MV-4-11 (cell line): ENCODE data around the gene GAB2.

Experiments used
- DNase-seq: peaks from one replicate; lab custom pipeline; 2025; lab: John Stamatoyannopoulos, UW

The GAB2 gene

DNA sequence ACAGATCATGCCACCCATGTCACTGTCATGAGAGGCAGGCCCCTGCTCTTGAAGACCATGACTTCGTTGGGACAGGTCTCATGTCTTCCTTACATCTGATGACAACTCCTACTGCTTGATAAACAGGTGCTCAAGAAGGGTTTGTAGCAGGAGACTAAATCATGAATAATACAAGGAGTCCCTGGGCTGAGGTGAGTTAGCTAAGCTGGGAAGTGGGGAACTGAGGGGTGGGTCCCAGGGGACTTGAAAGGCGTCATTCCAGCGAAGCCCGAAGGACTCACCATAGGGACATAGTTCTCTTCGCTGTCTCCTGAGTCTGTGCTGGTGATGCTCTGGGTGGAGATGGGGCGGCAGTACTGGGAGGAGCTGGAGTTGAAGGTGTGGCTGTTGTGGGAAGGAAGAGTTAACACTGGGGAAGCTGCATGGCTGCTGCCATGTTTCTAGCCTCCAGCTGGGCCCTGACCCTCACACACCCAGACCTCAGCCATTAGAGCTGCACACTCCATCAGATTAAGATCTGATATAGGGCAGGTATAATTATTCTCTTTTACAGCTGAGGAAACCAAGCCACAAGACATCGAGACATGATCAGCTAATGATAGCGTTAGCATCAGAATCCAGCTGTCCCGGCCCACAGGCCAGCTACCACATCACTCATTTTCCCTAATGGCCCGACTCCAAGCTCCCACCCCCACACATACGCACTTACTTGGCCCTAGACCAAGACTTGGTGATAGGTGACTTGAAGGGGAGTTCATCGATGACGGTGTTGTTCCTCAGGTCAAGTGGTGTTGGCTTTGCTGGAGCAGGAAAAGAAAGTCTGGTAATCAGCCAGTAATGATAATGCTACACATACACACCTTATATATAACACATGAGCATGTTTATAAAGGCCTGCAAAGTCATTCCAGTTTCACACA is 196.0 kb downstream of the GAB2 start:
- no peak for DNase-seq

DNA sequence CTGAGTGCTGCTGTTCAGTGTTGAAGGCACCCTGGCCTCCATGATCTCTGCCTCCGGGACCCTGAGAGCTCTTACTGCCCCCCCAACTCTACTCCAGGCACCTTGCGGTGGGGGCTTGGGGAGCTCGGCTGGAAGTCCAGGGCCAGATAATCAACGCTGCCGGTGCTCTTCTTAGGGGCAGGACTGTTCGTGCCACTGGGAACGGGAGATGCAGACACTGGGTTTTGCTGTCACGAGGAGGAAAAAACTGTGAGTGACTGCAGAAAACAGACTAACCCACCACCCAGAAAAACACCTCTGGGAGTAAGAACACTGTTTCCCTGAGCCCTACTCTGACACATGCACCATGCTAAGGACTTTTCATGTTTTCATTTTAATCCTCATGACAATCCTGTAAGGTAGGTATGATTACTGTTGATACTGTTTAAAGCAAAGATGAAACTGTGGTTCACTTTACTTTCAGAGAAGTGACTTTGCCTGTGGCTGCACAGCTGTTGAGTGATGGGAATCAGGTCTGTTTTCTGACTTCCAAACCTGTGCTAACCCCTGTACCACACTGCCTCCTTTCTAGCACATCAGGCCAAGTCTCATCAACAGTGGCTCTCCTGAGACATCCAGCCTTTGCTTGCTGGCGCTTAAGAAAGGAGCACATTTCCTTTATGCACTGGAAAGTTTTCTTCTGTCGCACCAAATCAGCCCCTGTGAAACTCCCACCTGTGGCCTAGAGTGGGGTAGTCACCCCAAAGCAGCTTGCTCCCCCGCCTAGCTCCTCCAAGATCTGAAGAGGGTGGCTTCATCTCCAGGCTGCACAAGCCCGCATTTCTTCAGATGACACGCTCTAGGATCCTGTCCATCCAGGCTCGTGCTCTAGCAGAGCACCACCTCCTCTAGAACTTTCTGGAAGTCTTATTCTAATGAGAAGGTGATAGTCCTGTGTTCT is 197.1 kb downstream of the GAB2 start:
- no peak for DNase-seq

GRCh38 chr11:78219493-78220217 is 198.0 kb downstream of the GAB2 start:
- no peak for DNase-seq

DNA sequence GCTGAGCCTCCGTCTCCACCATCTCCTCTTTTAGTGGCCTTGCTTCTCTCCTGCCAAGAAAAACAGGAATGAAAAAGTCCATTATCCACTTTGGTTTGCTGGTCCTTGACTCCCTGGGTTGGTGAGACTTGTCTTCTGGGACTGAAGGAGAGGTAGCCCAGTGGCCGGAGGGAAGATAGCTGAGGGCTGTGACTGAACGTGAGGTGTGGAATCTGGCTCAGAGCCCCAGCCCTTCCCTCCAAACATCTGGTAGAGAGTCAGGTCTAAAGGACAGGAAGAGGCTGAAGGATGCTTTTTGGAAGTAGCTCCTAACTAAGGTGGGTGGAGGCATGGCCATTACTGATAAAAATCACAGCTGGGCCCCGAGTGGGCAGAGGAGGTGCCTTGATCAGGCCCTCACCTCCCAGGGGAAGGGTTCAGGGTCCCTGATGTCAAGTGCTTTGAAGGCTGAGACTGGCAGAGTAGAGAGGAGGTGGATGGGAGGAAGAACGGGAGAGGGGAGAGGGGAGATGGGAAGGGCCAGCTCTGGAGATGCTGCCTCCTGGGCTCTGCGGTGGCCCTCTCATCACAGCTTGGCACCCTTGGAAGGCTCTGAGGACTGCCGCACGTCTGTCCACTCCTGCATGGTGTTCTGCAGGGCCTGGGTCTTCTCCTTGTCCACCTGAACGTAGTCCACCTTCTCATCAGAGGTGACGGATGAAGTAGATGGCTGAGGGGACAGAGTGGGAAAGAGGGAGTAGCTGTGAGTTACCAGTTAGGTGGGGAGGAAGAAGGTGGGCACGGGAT is 198.7 kb downstream of the GAB2 start:
- no peak for DNase-seq

- DNase-seq, result no peak
Observed at GRCh38 chr11:78217650-78218541, 199.7 kb downstream of the GAB2 start.

DNA sequence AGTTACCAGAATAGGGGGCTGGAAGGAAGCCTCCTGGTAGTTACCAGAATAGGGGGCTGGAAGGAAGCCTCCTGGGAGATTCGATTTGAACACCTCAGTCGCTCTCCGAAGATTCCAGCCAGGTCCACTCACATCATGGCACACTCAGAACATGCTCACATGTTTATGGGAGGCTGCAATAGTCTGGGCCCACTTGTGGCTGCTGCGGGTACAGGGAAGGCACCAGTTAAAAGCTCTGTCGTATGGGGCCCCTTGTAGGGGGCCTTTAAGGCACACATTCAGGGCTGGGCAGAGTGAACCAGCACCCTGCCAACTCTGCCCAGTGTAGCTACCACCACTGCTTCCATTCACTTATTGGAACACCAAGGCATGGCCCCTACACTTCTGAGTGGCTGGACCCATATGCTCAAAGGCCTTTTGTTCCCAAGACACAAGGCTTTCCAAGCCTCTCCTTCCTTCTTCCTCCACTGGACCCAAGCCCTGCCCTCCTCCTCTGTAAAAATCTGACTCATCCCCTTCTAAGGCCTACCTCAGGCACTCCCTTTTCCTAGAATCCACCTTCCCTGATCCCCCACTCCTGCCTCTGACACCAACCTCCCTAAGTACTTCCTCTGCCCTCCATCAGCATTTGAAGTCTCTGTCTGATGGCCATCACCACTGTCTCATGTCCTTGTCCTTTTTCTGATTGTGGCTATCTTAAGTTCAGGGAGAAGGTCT is 200.9 kb downstream of the GAB2 start:
- DNase-seq, result no peak

GRCh38 chr11:78216021-78216420 is 201.6 kb downstream of the GAB2 start:
- no peak for DNase-seq

- no peak for DNase-seq
Observed at GRCh38 chr11:78214331-78215194, 203.1 kb downstream of the GAB2 start.

DNA sequence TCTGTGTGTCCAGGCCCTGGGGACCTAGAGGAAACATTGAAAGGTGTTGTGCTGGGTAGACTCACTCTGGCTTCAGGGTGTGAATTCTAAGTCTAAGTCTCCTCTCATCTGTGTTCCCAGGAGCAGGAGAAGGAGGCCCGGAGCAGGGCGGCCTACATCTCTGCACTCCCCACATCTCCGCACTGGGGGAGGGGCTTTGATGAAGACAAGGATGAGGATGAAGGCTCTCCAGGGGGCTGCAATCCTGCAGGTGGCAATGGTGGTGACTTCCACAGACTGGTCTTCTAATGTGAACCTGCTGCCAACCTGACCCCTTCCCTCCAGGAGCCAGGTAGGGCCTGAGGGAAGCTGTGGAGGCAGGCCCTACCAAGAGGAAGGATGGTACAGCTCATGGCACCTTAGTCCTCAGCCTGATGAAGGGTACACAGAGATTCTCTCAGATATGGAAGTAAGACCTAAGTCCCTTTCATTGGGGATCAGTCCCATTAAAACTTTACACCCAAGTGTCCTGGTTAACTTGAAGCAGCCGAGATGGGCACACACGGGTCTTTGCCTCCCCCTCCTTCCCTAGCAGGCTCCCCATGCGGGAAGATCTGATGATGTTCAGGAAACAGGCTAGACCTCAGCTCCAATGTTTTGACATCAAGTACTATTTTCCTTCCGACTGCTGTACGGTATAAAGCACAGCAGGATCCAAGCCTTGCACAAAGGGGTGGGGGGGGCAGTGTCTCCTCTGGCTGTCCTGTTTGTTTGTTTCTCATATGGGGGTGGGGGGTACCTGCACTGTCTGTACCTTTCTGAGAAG is 203.9 kb downstream of the GAB2 start:
- no peak for DNase-seq

DNA sequence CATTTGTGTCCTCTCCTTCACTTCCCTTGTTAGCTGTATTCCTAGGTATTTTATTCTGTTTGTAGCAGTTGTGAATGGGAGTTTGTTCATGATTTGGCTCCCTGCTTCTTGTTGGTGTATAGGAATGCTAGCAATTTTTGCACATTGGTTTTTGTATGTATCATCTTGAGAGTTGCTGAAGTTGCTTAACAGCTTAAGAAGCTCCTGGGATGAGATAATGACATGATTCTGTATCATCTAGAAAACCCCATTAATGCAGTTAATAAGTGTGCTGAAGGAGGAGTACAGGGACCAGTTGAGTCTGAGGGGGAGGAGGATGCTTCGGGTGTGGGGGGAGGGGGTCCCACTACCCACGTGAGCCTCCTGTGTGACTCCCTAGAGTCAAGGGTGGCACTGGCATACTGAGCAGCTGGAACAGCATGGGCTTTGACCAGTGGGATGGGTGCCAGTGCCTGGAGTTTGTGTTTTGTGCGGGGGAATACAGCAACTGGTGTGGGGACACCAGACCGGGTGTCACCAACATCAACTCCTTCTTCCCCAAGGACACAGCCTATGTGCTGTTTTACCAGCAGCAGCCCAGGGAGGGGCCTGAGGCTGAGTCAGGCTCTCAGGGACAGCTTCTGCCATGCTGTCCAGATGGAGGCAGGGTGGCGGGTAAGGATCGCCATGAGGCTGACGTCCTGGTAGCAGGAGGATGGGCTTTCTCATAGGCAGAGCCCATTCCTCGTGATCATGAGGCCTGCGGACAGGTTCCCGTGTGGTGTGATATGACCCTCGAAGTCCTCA is 204.8 kb downstream of the GAB2 start:
- no peak for DNase-seq

DNA sequence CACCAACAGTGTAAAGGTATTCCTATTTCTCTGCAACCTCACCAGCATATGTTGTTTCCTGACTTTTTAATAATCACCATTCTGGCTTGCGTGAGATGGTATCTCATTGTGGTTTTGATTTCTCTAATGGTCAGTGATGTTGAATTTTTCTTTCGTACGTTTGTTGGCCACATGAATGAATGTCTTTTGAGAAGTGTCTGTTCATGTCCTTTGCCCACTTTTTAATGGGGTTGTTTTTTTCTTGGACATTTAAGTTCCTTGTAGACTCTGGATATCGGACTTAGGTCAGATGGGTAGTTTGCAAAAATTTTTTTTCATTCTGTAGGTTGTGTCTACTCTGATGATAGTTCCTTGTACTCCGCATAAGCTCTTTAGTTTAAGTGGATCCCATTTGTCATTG is 206.1 kb downstream of the GAB2 start:
- DNase-seq, result no peak

DNA sequence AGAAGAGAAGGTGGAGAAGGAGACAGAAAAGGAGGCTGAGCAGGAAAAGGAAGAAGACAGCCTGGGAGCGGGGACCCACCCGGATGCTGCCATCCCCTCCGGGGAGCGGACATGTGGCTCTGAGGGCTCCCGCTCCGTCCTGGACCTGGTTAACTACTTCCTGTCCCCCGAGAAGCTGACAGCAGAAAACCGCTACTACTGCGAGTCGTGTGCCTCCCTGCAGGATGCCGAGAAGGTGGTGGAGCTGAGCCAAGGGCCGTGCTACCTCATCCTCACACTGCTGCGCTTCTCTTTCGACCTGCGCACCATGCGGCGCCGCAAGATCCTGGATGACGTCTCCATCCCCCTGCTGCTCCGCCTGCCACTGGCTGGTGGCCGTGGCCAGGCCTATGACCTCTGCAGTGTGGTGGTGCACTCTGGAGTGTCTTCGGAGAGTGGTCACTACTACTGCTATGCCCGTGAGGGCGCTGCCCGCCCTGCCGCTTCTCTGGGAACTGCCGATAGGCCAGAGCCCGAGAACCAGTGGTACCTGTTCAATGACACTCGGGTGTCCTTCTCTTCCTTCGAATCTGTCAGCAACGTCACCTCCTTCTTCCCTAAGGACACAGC is 207.5 kb downstream of the GAB2 start:
- no peak for DNase-seq

- DNase-seq, result no peak
Observed at GRCh38 chr11:78209478-78209877, 208.1 kb downstream of the GAB2 start.

GRCh38 chr11:78208257-78209165 is 209.1 kb downstream of the GAB2 start:
- peak; percentile 27 for DNase-seq

DNA sequence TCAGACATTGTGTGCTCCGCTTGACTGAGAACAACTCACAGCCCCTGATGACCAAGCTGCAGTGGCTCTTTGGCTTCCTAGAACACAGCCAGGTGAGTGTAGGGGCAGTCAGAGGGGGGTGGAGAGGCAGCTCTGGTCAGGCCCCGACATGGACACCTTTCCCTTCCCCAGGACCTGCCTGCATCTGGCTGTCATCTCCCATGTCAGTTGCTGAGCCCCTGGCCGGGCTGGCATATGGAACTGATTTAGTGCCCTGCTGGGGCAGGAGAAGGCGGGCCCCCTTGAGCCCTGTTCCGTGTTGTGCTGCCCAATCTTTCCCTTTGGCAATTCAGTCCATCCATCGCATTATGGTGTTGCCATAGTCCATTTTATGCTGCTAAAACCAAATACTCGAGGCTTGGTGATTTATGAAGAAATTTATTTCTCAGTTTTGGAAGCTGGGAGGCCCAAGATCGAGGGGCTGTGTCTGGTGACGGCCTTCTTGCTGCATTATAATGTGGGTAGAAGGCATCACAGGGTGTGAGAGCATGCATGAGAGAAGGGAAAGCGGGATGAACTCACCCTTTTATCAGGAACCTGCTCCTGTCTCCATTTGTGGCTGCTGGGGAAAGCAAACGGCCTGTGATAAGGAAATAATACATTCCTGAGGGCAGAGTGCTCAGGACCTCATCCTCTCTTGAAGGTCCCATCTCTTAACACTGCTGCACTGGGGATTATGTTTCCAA is 209.9 kb downstream of the GAB2 start:
- DNase-seq, result no peak
